HEK293T (cell line): Measurements from ENCODE around the gene NKX1-1.

Experiments
- ARNT ChIP-seq: fragments of 450-650 bp; IDR thresholded peaks from 2 replicates; pipeline ENCODE4 v1.6.1; 2017; ENCODE audit warnings: mild to moderate bottlenecking
- BHLHE40 ChIP-seq: fragments of 450-650 bp; IDR thresholded peaks from 2 replicates; pipeline ENCODE4 v1.6.1; 2016; ENCODE audit warnings: mild to moderate bottlenecking, moderate library complexity, borderline replicate concordance
- CTBP1 ChIP-seq: fragments of 450-650 bp; IDR thresholded peaks from 2 replicates; pipeline ENCODE4 v1.6.1; 2016; ENCODE audit warnings: borderline replicate concordance
- FOXA1 ChIP-seq: fragments of 450-650 bp; IDR thresholded peaks from 2 replicates; pipeline ENCODE4 v1.6.1; 2016; ENCODE audit warnings: mild to moderate bottlenecking
- FOXK2 ChIP-seq: fragments of 450-650 bp; IDR thresholded peaks from 2 replicates; pipeline ENCODE4 v1.6.1; 2016; ENCODE audit warnings: mild to moderate bottlenecking
- HDGF ChIP-seq: fragments of 450-650 bp; IDR thresholded peaks from 2 replicates; pipeline ENCODE4 v1.6.1; 2017; ENCODE audit warnings: antibody characterized with exemption, borderline replicate concordance
- L3MBTL2 ChIP-seq: fragments of 450-650 bp; conservative IDR thresholded peaks from 2 replicates; pipeline ENCODE4 v1.6.1; 2016; ENCODE audit warnings: mild to moderate bottlenecking
- LEF1 ChIP-seq: fragments of 450-650 bp; IDR thresholded peaks from 2 replicates; pipeline ENCODE4 v1.6.1; 2017; ENCODE audit warnings: mild to moderate bottlenecking, borderline replicate concordance
- NFRKB ChIP-seq: fragments of 450-650 bp; IDR thresholded peaks from 2 replicates; pipeline ENCODE4 v1.6.1; 2016; ENCODE audit warnings: mild to moderate bottlenecking, moderate library complexity
- SP1 ChIP-seq: fragments of 450-650 bp; IDR thresholded peaks from 2 replicates; pipeline ENCODE4 v1.6.1; 2017
- SUZ12 ChIP-seq: fragments of 450-650 bp; IDR thresholded peaks from 2 replicates; pipeline ENCODE4 v1.6.1; 2016; ENCODE audit warnings: mild to moderate bottlenecking
- TARDBP ChIP-seq: fragments of 450-650 bp; IDR thresholded peaks from 2 replicates; pipeline ENCODE4 v1.6.1; 2016
- TF ChIP-seq, protein P1 (sequence below): fragments of 450-650 bp; IDR thresholded peaks from 2 replicates; pipeline ENCODE4 v1.6.1; 2016

- TF ChIP-seq HDGF (no peak), TARDBP (no peak), FOXA1 (no peak), SUZ12 (no peak), BHLHE40 (no peak), SP1 (no peak), LEF1 (no peak), FOXK2 (no peak), ARNT (no peak), L3MBTL2 (no peak), NFRKB (no peak), CTBP1 (no peak)
- TF ChIP-seq, protein P1, sequence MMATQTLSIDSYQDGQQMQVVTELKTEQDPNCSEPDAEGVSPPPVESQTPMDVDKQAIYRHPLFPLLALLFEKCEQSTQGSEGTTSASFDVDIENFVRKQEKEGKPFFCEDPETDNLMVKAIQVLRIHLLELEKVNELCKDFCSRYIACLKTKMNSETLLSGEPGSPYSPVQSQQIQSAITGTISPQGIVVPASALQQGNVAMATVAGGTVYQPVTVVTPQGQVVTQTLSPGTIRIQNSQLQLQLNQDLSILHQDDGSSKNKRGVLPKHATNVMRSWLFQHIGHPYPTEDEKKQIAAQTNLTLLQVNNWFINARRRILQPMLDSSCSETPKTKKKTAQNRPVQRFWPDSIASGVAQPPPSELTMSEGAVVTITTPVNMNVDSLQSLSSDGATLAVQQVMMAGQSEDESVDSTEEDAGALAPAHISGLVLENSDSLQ = no peak
Measured at GRCh38 chr4:1359144-1359501, 47.1 kb downstream of the NKX1-1 start.
